GM19351 (cell line): ENCODE data around the gene EVC.
"Not testable (repeated sequence)": the region's sequence is repeated elsewhere in the genome, so short reads cannot be mapped to it uniquely, and the experiment has no call there.

Experiments
- ATAC-seq: cut with Tn5 transposase; IDR thresholded peaks from one replicate; pipeline ENCODE4 v1.9.1; 2021; ENCODE audit warnings: mild to moderate bottlenecking, moderate library complexity; ENCODE audit not compliant: unreplicated experiment

The EVC gene

GRCh38 chr4:5836943-5837342 lies 125.9 kb downstream of the EVC start:
- ATAC-seq, result no peak

DNA sequence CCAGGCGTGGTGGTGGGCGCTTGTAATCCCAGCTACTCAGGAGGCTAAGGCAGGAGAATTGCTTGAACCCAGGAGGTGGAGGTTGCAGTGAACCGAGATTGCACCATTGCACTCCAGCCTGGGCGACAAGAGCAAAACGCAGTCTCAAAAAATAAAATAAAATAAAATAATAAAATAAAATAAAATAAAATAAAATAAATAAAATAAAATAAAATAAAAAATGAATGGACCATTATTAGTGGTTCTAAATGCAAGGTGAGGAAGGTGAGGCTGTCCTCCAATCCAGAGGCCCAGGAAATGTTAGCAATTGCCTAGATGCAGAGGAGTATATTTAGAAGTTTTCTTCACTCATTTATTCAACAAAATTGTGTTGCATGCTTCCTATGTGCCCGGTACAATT lies 126.5 kb downstream of the EVC start:
- not testable (repeated sequence) for ATAC-seq

- no peak for ATAC-seq
Observed at GRCh38 chr4:5839332-5839731, 128.3 kb downstream of the EVC start.

- no peak for ATAC-seq
Observed at GRCh38 chr4:5839751-5840674, 129.0 kb downstream of the EVC start.

DNA sequence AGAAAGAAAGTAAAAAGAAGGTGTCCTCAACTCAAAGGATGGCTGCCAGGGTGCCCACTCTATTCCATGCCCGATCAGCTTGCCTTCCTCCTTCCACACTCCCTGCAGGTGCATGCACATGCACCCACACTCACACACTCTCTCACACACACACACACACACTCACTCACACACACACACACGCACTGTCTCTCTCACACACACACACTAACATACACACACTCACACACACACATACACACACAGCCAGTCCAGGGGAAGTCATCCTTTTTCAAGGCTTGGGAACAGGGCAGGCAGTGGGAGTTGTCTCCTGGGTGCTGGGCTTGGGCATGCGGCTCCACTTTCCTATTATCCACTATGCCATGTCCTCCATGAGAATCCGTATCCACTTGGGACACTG lies 131.5 kb downstream of the EVC start:
- ATAC-seq, result no peak

- ATAC-seq, result no peak
Observed at GRCh38 chr4:5843573-5844530, 132.9 kb downstream of the EVC start.

DNA sequence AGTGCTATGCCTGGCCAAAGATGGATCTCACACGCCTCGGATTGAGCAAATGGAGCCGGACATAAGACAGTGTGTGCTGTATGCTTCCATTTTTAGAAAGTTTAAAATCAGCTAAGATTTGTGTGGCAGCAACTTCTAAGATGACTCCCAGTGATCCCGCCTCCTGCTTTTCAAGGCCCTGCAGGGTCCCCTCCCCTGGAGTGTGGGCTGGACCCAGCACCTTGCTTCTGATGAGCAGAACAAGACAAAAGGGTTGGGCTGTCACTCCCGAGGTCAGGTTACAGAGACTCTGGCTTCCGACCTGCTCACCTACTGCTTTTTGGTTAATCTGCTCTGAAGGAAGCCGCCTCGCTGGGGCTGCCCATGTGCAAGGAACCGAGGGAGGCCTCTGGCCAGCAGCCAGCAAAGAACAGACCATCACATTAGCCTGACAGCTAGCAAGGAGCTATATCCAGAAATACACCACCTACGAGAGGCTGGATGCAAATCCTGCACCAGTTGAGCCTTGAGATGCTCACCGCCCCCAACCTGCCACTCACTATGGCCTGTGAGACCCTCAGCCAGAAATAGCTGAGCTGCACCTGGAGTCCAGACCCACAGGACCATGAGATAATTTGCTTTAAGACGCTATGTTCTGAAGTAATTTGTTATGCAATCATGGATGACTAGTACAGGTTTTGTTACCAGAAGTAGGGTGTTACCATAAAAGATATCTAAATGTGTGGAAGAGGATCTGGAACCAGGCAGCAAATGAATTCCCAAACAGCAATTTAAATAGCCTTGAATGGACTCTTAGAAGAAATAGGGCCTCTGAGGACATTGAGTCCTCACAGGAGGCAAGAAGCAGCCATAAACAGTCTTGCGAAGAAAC lies 134.3 kb downstream of the EVC start:
- ATAC-seq, result no peak

- ATAC-seq, result no peak
Observed at GRCh38 chr4:5851637-5852301, 140.8 kb downstream of the EVC start.

- no peak for ATAC-seq
Observed at GRCh38 chr4:5852523-5853202, 141.7 kb downstream of the EVC start.

- no peak for ATAC-seq
Observed at GRCh38 chr4:5854929-5855328, 143.9 kb downstream of the EVC start.

DNA sequence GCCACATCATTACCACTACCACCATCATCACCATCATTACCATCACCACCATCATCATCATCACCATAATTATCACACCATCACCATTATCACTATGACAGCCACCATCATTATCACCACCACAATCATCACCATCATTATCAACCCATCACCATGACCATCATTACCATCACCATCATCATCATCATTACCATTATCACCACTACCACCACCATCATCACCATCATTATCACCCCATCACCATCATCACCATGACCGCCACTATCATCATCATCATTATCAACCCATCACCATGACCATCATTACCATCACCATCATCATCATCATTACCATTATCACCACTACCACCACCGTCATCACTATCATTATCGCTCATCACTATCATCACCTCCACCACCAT lies 145.4 kb downstream of the EVC start:
- not testable (repeated sequence) for ATAC-seq

DNA sequence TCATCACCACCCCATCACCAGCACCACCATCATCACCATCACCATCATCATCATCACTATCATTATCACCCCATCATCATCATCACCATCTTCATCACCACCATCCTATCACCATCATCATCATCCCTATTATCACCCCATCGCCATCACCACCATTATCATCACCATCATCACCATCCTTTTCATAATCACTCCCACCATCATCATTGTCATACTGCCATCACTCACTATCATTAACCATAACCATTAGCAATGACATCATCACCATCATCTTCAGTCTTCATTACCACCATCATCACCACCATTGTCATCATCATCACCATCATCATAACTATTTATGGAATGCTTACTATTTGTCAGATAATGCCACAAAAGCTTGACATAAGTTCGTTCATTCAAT lies 146.2 kb downstream of the EVC start:
- no peak for ATAC-seq

- no peak for ATAC-seq
Observed at GRCh38 chr4:5858020-5858769, 147.2 kb downstream of the EVC start.

DNA sequence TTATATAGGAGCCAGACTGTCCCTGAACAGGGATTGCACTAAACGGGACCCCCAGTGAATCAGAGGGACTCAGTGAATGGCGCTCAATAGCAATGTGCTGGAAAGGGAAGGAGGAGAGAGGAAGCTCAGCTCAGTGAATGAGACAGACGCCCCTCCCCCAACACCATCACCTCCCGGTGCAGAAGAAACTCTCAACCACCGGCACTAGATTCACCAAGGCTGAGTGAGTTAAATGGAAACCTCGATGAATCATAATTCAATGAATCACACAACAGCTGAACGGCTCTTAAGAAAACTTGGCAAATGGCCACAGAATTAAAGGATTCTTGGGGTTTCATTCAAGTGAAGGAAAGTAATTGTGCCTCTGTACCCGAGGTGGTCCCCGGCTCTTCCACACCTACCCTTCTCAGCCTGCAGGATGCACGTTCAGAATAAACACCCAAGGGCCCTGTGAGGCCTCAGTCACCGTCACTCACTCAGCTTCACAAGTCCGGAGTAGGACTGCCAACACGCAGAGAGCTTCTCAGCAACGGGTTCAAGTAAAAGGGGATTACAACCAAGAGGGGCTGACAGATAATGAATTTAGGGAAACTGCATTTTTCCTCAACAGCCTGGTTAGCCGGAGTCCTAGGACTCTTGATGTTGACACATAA lies 152.6 kb downstream of the EVC start:
- no peak for ATAC-seq
